Activated CD8-positive, alpha-beta memory T cell treated with anti-CD3 and anti-CD28 coated beads for 4 hours (primary cell): ENCODE measurements around the gene EXOC6.

Experiments
- DNase-seq, 2 donors: peaks; one replicate each; pipeline ENCODE4 v3.0.0-alpha.2; 2020; ENCODE audit warnings: low read depth in 2 of 2

The EXOC6 gene

GRCh38 chr10:93064874-93065660 is 216.7 kb downstream of the EXOC6 start:
- no peak for DNase-seq

- no peak for DNase-seq
Observed at GRCh38 chr10:93065675-93066543, 217.6 kb downstream of the EXOC6 start.

- no peak for DNase-seq
Observed at GRCh38 chr10:93066544-93066913, 218.2 kb downstream of the EXOC6 start.

- DNase-seq: no peak
Observed at GRCh38 chr10:93067443-93068365, 219.4 kb downstream of the EXOC6 start.

GRCh38 chr10:93068411-93069244 is 220.3 kb downstream of the EXOC6 start:
- DNase-seq: no peak

- DNase-seq: no peak
Observed at GRCh38 chr10:93069245-93069561, 220.9 kb downstream of the EXOC6 start.

GRCh38 chr10:93070378-93071176 is 222.3 kb downstream of the EXOC6 start:
- DNase-seq: no peak

- DNase-seq: no peak
Observed at GRCh38 chr10:93071177-93071472, 222.8 kb downstream of the EXOC6 start.

- DNase-seq: no peak
Observed at GRCh38 chr10:93071674-93072224, 223.4 kb downstream of the EXOC6 start.

GRCh38 chr10:93072225-93072712 is 223.9 kb downstream of the EXOC6 start:
- no peak for DNase-seq

GRCh38 chr10:93072713-93073538 is 224.6 kb downstream of the EXOC6 start:
- no peak for DNase-seq

GRCh38 chr10:93073539-93074146 is 225.3 kb downstream of the EXOC6 start, which contains the start of gene CYP26A1:
Gene CYP26A1 (plus strand): TSS chr10:93073893. CDS start chr10:93073935, 42 bp downstream.
- DNase-seq: no peak

GRCh38 chr10:93074147-93074596 is 225.9 kb downstream of the EXOC6 start:
- DNase-seq: no peak

- no peak for DNase-seq
Observed at GRCh38 chr10:93074597-93075368, 226.5 kb downstream of the EXOC6 start.

- DNase-seq: no peak
Observed at GRCh38 chr10:93075369-93076221, 227.3 kb downstream of the EXOC6 start.

- no peak for DNase-seq
Observed at GRCh38 chr10:93076871-93077270, 228.6 kb downstream of the EXOC6 start.

GRCh38 chr10:93077860-93078337 is 229.6 kb downstream of the EXOC6 start:
- no peak for DNase-seq
